ENCODE results near the gene CHRNB4.

DNA sequence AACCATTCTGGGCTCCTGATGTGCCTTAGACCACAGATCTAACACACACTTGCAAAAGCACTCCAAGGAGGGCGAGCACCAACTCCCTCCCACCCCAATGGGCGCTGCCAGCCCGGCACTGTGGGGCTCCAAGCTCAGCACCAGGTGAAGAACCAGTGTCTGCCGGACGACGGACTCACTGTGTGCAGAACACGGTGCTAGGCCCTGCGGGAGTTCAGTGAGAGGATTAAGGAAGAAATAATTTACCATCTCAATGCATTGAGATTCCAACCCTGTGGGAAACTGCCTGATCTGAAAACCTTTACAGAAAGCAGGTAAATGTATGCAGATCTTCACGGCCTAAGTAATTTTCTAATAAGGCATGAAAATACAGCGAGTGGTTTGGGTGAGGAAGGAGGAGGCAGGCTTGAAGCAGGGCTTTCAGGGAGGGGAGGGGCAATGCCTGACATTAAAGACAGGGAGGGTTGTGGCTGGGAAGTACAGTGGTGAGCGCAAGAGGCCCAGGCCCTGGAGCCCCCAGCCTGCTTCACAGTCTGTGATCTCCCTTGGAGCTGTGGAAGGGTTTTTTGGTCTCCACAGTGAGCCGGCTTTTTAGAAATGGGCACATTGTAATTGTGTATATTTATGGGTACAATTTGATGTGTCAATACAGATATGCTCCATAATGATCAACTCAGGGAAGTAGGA lies 35.6 kb upstream of the CHRNB4 start:
- TF ChIP-seq CTCF (IDR thresholded peaks at IDR 0.05): no peak
- no peak for TF ChIP-seq POLR2A (IDR thresholded peaks at IDR 0.05)
